Body of pancreas (tissue), 4 donors: ENCODE results near the gene GRM4.

Experiments
- CTCF ChIP-seq, 7 experiments: fragments of 450-650 bp in 4 of 7; fragments of 200-600 bp in 3 of 7; sonication (generic) in 3 of 7; IDR thresholded peaks; one replicate each; pipeline ENCODE4 v1.5.1; 2016 to 2019; ENCODE audit warnings: antibody characterized with exemption in 7 of 7
- POLR2A ChIP-seq, 3 donors: fragments of 450-650 bp; IDR thresholded peaks; one replicate each; pipeline ENCODE4 v1.6.1; 2016; ENCODE audit warnings: antibody characterized with exemption in 3 of 3, mild to moderate bottlenecking in 2 of 3

- TF ChIP-seq CTCF (IDR thresholded peaks at IDR 0.05), result no peak
- TF ChIP-seq POLR2A (IDR thresholded peaks at IDR 0.05), result no peak
Measured at GRCh38 chr6:34093206-34093605, 52.7 kb downstream of the GRM4 start.
